Posterior cingulate gyrus (tissue), 11 donors: ENCODE measurements around the gene KCNT2.
A peak's percentile ranks its signal among the peaks of the same experiment; 100 is the strongest.

Source experiments
- DNase-seq, 10 donors: peaks; one replicate each; pipeline versions ENCODE4 v3.0.0 to v3.0.0-alpha.2; 2020 to 2021; ENCODE audit warnings: mixed read lengths in 3 of 10
- intact Hi-C: fragments of 100-400 bp; cut with DNase I; formaldehyde crosslinking; loops from one replicate; pipeline ENCODE4 v1.15.1; 2023

Gene KCNT2

GRCh38 chr1:196405839-196406238, 202.4 kb downstream of the KCNT2 start:
- intact Hi-C loops, result no loop called here
- no peak for DNase-seq

GRCh38 chr1:196403803-196404690, 204.2 kb downstream of the KCNT2 start:
- intact Hi-C loops, result no loop called here

GRCh38 chr1:196401891-196402290, 206.3 kb downstream of the KCNT2 start:
- intact Hi-C loops, result no loop called here
- DNase-seq, result no peak

More at GRCh38 chr1:196403803-196404690, 204.2 kb downstream of the KCNT2 start:
- no peak for DNase-seq

- DNase-seq, result no peak
- intact Hi-C loops, result no loop called here
Observed at GRCh38 chr1:196401452-196401833, 206.8 kb downstream of the KCNT2 start.

- DNase-seq, result no peak
- intact Hi-C loops, result no loop called here
Observed at GRCh38 chr1:196400478-196401451, 207.5 kb downstream of the KCNT2 start.

GRCh38 chr1:196399713-196400112, 208.5 kb downstream of the KCNT2 start:
- intact Hi-C loops, result no loop called here
- DNase-seq, result no peak

GRCh38 chr1:196393742-196394141, 214.5 kb downstream of the KCNT2 start:
- intact Hi-C loops, result no loop called here
- DNase-seq, result peak in 1 of 10 donors; percentile 18

GRCh38 chr1:196393282-196393681, 215.0 kb downstream of the KCNT2 start:
- intact Hi-C loops, result no loop called here
- DNase-seq, result no peak

- intact Hi-C loops, result no loop called here
Observed at GRCh38 chr1:196387766-196388165, 220.5 kb downstream of the KCNT2 start.

GRCh38 chr1:196385109-196385508, 223.1 kb downstream of the KCNT2 start:
- DNase-seq, result no peak
- intact Hi-C loops, result no loop called here

More at GRCh38 chr1:196387766-196388165, 220.5 kb downstream of the KCNT2 start:
- DNase-seq, result no peak

- no peak for DNase-seq
- intact Hi-C loops, result no loop called here
Observed at GRCh38 chr1:196382383-196382782, 225.9 kb downstream of the KCNT2 start.

- intact Hi-C loops, result no loop called here
Observed at GRCh38 chr1:196381544-196381943, 226.7 kb downstream of the KCNT2 start.

GRCh38 chr1:196380316-196380715, 227.9 kb downstream of the KCNT2 start:
- DNase-seq, result no peak
- intact Hi-C loops, result no loop called here

More at GRCh38 chr1:196381544-196381943, 226.7 kb downstream of the KCNT2 start:
- DNase-seq, result no peak

GRCh38 chr1:196377811-196378210, 230.4 kb downstream of the KCNT2 start:
- no peak for DNase-seq
- intact Hi-C loops, result no loop called here

- DNase-seq, result no peak
- intact Hi-C loops, result no loop called here
Observed at GRCh38 chr1:196376630-196377328, 231.5 kb downstream of the KCNT2 start.

GRCh38 chr1:196373798-196374197, 234.4 kb downstream of the KCNT2 start:
- DNase-seq, result no peak
- intact Hi-C loops, result no loop called here

GRCh38 chr1:196372896-196373536, 235.2 kb downstream of the KCNT2 start:
- intact Hi-C loops, result no loop called here
- DNase-seq, result no peak

- intact Hi-C loops, result no loop called here
- DNase-seq, result no peak
Observed at GRCh38 chr1:196367838-196368237, 240.4 kb downstream of the KCNT2 start.

GRCh38 chr1:196366817-196367495, 241.3 kb downstream of the KCNT2 start:
- intact Hi-C loops, result no loop called here

More at GRCh38 chr1:196366817-196367495, 241.3 kb downstream of the KCNT2 start:
- DNase-seq, result no peak
